ENCODE data around the gene AK6. TPM values are rescaled to one million over a fixed set of nuclear protein-coding genes. Genes with fewer than 3 reads are reported as not detected.

The AK6 gene
- total and polyA plus RNA-seq, 8 donors: 31.1 to 61.8 (median 51.6) TPM

- no peaks in the 10 kb centered on the region for H3K9me3 ChIP-seq
- H3K27me3 ChIP-seq: peaks cover 0 to 9% of the 10 kb centered on the region in 2 donors
- no peak for DNase-seq
- H3K36me3 ChIP-seq: peaks cover 0 to 27% of the 10 kb centered on the region in 2 donors
- peaks cover 0 to 5% of the 10 kb centered on the region in 2 donors for H3K4me1 ChIP-seq
- H3K4me3 ChIP-seq: peak overlapping the region; percentile 50 to 62
- peak; percentile 14 for ATAC-seq
- H3K27ac ChIP-seq: peak overlapping the region; percentile 81 to 86
- intact Hi-C loops (cut with DNase I): loop anchor here in 1 of 2 donors (10.0 kb wide), 1 partner anchor 79 kb away; the partner anchor contains the start of gene OCLN
- TF ChIP-seq CTCF (IDR thresholded peaks at IDR 0.05): no peak
These were observed 46.9 kb upstream of the AK6 start for GRCh38 chr5:69416180-69416579.

GRCh38 chr5:69415584-69415958 lies 46.3 kb upstream of the AK6 start:
- DNase-seq: peak in 1 of 4 donors; percentile 26
- H3K27me3 ChIP-seq: peaks cover 0 to 9% of the 10 kb centered on the region in 2 donors
- ATAC-seq: peak; percentile 56
- peaks cover 0 to 5% of the 10 kb centered on the region in 2 donors for H3K4me1 ChIP-seq
- H3K4me3 ChIP-seq: peak overlapping the region; percentile 50 to 62
- H3K9me3 ChIP-seq: no peaks in the 10 kb centered on the region
- H3K27ac ChIP-seq: peak overlapping the region; percentile 81 to 86
- H3K36me3 ChIP-seq: peaks cover 0 to 32% of the 10 kb centered on the region in 2 donors
- intact Hi-C loops (cut with DNase I): loop anchor here in 1 of 2 donors (10.0 kb wide), 1 partner anchor 79 kb away; the partner anchor contains the start of gene OCLN
- no peak for TF ChIP-seq CTCF (IDR thresholded peaks at IDR 0.05)

GRCh38 chr5:69414885-69415583 lies 45.7 kb upstream of the AK6 start, which contains the start of gene MARVELD2:
MARVELD2 (plus strand) TSS chr5:69415116; CDS start chr5:69419386, 4,270 bp downstream.
- intact Hi-C loops (cut with DNase I): loop anchor here in 1 of 2 donors (10.0 kb wide), 1 partner anchor 80 kb away; the partner anchor contains the start of gene OCLN
- peaks cover 0 to 5% of the 10 kb centered on the region in 2 donors for H3K4me1 ChIP-seq
- peak within 1 kb of the TSS; percentile 81 to 86 for H3K27ac ChIP-seq
- peak; percentile 96 for ATAC-seq
- peak; percentile 46 to 96 (median 88) for DNase-seq
- no peaks in the 10 kb centered on the region for H3K9me3 ChIP-seq
- TF ChIP-seq CTCF (IDR thresholded peaks at IDR 0.05): peak; percentile 33 to 38
- peak within 1 kb of the TSS; percentile 50 to 62 for H3K4me3 ChIP-seq
- peaks cover 0 to 9% of the 10 kb centered on the region in 2 donors for H3K27me3 ChIP-seq
- H3K36me3 ChIP-seq: peaks cover 0 to 36% of the 10 kb centered on the region in 2 donors

- peaks cover 0 to 2% of the 10 kb centered on the region in 2 donors for H3K9me3 ChIP-seq
- no peak for DNase-seq
- no peak for TF ChIP-seq CTCF (IDR thresholded peaks at IDR 0.05)
- H3K4me1 ChIP-seq: no peaks in the 10 kb centered on the region
- H3K4me3 ChIP-seq: no peak overlapping the region
- no peaks in the 10 kb centered on the region for H3K27me3 ChIP-seq
- peaks cover 0 to 71% of the 10 kb centered on the region in 2 donors for H3K36me3 ChIP-seq
- intact Hi-C loops (cut with DNase I): no loop called here
- ATAC-seq: no peak
- H3K27ac ChIP-seq: no peak overlapping the region
These were observed 35.5 kb upstream of the AK6 start for GRCh38 chr5:69404659-69405330.

- Histone ChIP-seq H3K9me3 (no peaks in the 10 kb centered on the region), H3K36me3 (peaks cover 0 to 70% of the 10 kb centered on the region in 2 donors), H3K4me3 (no peak overlapping the region), H3K27ac (no peak overlapping the region), H3K4me1 (no peaks in the 10 kb centered on the region), H3K27me3 (no peaks in the 10 kb centered on the region)
- intact Hi-C loops (cut with DNase I): no loop called here
- no peak for DNase-seq
- TF ChIP-seq CTCF (IDR thresholded peaks at IDR 0.05): no peak
- ATAC-seq: no peak
These were observed 9.1 kb upstream of the AK6 start for GRCh38 chr5:69378376-69378775.
